ENCODE measurements around the gene BANP.

BANP gene

GRCh38 chr16:87966064-87966645, 14.9 kb downstream of the BANP start:
- no peak overlapping the region for H3K9ac ChIP-seq

GRCh38 chr16:87966685-87967185, 15.5 kb downstream of the BANP start:
- Histone ChIP-seq H3K27me3 (ENCODE audit: insufficient read depth, low read depth) (no peaks in the 10 kb centered on the region), H3K4me1 (ENCODE audit: low read depth, poor library complexity, severe bottlenecking) (no peaks in the 10 kb centered on the region), H3K4me2 (no peak overlapping the region), H4K20me1 (ENCODE audit: insufficient read depth) (no peaks in the 10 kb centered on the region), H3K9ac (no peak overlapping the region), H3K79me2 (ENCODE audit: insufficient read depth, low read depth) (peaks cover 52% of the 10 kb centered on the region; the same call in 1 of the 2 replicates), H3K4me3 (IDR thresholded peaks at IDR 0.05; ENCODE audit: insufficient read depth, low read depth, low read length) (no peak overlapping the region), H3K36me3 (ENCODE audit: insufficient read depth) (no peaks in the 10 kb centered on the region), H2AFZ (ENCODE audit: low read depth) (no peak overlapping the region), H3K27ac (no peak overlapping the region)
- no peak for TF ChIP-seq CTCF (conservative IDR thresholded peaks at IDR 0.05; ENCODE audit: low read depth, low read length)

More at GRCh38 chr16:87966064-87966645, 14.9 kb downstream of the BANP start:
- H3K36me3 ChIP-seq (ENCODE audit: insufficient read depth): no peaks in the 10 kb centered on the region
- no peaks in the 10 kb centered on the region for H3K27me3 ChIP-seq (ENCODE audit: insufficient read depth, low read depth)
- no peaks in the 10 kb centered on the region for H4K20me1 ChIP-seq (ENCODE audit: insufficient read depth)
- no peak overlapping the region for H3K4me3 ChIP-seq (IDR thresholded peaks at IDR 0.05; ENCODE audit: insufficient read depth, low read depth, low read length)
- H3K79me2 ChIP-seq (ENCODE audit: insufficient read depth, low read depth): peaks cover 50% of the 10 kb centered on the region; the same call in 1 of the 2 replicates
- no peak overlapping the region for H3K4me2 ChIP-seq
- no peaks in the 10 kb centered on the region for H3K4me1 ChIP-seq (ENCODE audit: low read depth, poor library complexity, severe bottlenecking)
- H2AFZ ChIP-seq (ENCODE audit: low read depth): no peak overlapping the region
- H3K27ac ChIP-seq: no peak overlapping the region
- no peak for TF ChIP-seq CTCF (conservative IDR thresholded peaks at IDR 0.05; ENCODE audit: low read depth, low read length)

DNA sequence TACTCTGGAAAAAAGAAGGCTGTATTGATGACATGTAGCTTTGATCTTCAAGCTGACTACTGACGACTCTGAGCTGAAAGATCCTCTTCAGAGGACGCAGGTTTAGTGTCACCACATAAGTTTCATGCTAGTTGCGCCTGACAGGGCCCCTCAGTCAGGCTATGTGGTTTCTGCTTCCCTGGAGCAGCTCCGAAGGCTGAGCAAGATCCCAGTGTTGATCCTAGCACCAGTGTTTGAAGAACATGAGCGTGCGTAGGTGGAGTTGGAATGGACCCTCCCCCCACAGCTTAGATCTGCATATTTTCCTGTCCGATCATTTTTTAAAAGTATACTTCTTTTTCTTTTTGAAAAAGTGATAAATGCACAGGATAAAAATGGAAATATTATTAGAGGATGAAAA, 17.3 kb downstream of the BANP start:
- no peak for TF ChIP-seq CTCF (conservative IDR thresholded peaks at IDR 0.05; ENCODE audit: low read depth, low read length)
- peaks cover 57% of the 10 kb centered on the region; the same call in 1 of the 2 replicates for H3K79me2 ChIP-seq (ENCODE audit: insufficient read depth, low read depth)

DNA sequence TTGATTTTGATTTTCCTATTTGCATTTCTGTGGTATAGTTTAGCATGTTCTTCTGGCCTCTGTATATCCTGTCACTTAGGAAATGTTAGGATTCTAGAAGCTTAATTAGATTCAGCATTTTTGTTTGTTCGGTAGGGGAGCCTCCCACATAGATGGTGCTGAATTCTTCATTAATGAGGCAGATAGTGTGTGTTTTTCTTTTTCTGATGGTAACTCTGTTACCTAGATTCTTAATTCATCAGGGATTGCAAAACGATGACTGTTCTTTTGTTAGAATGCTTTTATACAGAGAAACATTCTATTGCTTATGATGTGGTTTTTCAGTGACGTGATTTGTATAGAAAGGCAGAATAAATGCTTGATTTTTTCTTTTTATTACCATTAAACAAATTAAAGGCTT, 19.0 kb downstream of the BANP start:
- H2AFZ ChIP-seq (ENCODE audit: low read depth): no peak overlapping the region
- no peak overlapping the region for H3K9ac ChIP-seq
- no peaks in the 10 kb centered on the region for H3K27me3 ChIP-seq (ENCODE audit: insufficient read depth, low read depth)
- no peak overlapping the region for H3K27ac ChIP-seq
- no peaks in the 10 kb centered on the region for H3K4me1 ChIP-seq (ENCODE audit: low read depth, poor library complexity, severe bottlenecking)
- no peaks in the 10 kb centered on the region for H3K36me3 ChIP-seq (ENCODE audit: insufficient read depth)
- no peaks in the 10 kb centered on the region for H4K20me1 ChIP-seq (ENCODE audit: insufficient read depth)
- H3K4me2 ChIP-seq: no peak overlapping the region
- H3K4me3 ChIP-seq (IDR thresholded peaks at IDR 0.05; ENCODE audit: insufficient read depth, low read depth, low read length): no peak overlapping the region
- peaks cover 54% of the 10 kb centered on the region; the same call in 1 of the 2 replicates for H3K79me2 ChIP-seq (ENCODE audit: insufficient read depth, low read depth)
- no peak for TF ChIP-seq CTCF (conservative IDR thresholded peaks at IDR 0.05; ENCODE audit: low read depth, low read length)

More for the DNA sequence above, 17.3 kb downstream of the BANP start:
- no peak overlapping the region for H3K27ac ChIP-seq
- H3K4me2 ChIP-seq: no peak overlapping the region
- no peaks in the 10 kb centered on the region for H4K20me1 ChIP-seq (ENCODE audit: insufficient read depth)
- H3K36me3 ChIP-seq (ENCODE audit: insufficient read depth): no peaks in the 10 kb centered on the region
- no peaks in the 10 kb centered on the region for H3K27me3 ChIP-seq (ENCODE audit: insufficient read depth, low read depth)
- H2AFZ ChIP-seq (ENCODE audit: low read depth): no peak overlapping the region
- H3K4me1 ChIP-seq (ENCODE audit: low read depth, poor library complexity, severe bottlenecking): no peaks in the 10 kb centered on the region
- H3K4me3 ChIP-seq (IDR thresholded peaks at IDR 0.05; ENCODE audit: insufficient read depth, low read depth, low read length): no peak overlapping the region
- H3K9ac ChIP-seq: no peak overlapping the region

Measured in KMS-11 (cell line).